ENCODE data around the gene FHOD3. TPM values are rescaled to one million over a fixed set of nuclear protein-coding genes. Genes with fewer than 3 reads are reported as not detected.
A peak's percentile ranks its signal among the peaks of the same experiment; 100 is the strongest.

FHOD3 gene
- total RNA-seq, 1 donor from 2014 or later = 16.3 TPM

DNA sequence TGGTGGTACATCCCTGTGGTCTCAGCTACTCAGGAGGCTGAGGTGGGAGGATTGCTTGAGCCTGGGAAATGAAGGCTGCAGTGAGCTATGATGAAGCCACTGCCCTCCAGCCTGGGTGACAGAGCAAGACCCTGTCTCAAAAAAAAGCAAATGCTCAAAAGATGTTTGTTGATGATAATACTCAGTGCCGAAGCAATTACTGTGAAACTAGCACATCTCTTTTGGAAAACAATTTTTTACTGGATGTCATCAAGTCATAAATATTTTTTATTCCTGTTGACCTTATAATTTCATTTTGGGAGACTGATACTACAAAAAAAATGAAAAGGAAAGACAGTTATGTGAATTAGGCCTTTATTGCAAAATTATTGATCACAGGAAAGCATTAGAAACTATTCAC, 34.5 kb upstream of the FHOD3 start:
- Mint-ChIP-seq H3K4me1 (peaks cover 30% of the 10 kb centered on the region), H3K4me3 (no peak overlapping the region), H3K36me3 (no peaks in the 10 kb centered on the region), H3K27ac (no peak overlapping the region), H3K9me3 (no peaks in the 10 kb centered on the region), H3K27me3 (ENCODE audit: low read depth) (no peaks in the 10 kb centered on the region)
- TF ChIP-seq, protein P1, sequence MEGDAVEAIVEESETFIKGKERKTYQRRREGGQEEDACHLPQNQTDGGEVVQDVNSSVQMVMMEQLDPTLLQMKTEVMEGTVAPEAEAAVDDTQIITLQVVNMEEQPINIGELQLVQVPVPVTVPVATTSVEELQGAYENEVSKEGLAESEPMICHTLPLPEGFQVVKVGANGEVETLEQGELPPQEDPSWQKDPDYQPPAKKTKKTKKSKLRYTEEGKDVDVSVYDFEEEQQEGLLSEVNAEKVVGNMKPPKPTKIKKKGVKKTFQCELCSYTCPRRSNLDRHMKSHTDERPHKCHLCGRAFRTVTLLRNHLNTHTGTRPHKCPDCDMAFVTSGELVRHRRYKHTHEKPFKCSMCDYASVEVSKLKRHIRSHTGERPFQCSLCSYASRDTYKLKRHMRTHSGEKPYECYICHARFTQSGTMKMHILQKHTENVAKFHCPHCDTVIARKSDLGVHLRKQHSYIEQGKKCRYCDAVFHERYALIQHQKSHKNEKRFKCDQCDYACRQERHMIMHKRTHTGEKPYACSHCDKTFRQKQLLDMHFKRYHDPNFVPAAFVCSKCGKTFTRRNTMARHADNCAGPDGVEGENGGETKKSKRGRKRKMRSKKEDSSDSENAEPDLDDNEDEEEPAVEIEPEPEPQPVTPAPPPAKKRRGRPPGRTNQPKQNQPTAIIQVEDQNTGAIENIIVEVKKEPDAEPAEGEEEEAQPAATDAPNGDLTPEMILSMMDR (IDR thresholded peaks at IDR 0.05; ENCODE audit: unreplicated experiment) = no peak
- no peak for DNase-seq (ENCODE audit: low spot score in 2 of 2, unreplicated experiment in 2 of 2)

DNA sequence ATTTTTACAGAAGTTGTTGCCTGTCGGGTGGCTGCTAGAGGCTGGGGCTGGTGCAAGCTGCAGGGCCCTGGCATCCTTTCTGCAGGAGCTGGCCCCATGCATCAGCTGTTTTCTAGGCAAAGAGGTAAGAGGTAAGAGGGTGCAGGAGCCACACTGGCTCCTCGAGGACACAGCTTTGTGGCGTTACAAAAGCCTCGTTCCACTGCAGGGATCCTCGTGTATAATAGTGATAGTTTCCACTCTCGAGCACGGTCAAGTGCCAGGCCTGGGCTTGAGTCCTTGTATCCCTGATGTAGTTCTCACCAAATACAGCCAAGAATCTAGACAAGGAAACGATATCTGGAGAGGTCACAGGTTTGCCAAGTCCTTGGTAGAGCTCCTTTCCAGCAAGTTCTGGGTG, 33.2 kb upstream of the FHOD3 start:
- no peaks in the 10 kb centered on the region for H3K36me3 Mint-ChIP-seq
- H3K27ac Mint-ChIP-seq = peak overlapping the region; percentile 16
- H3K9me3 Mint-ChIP-seq = no peaks in the 10 kb centered on the region
- no peak for DNase-seq (ENCODE audit: low spot score in 2 of 2, unreplicated experiment in 2 of 2)
- TF ChIP-seq, protein P1 (IDR thresholded peaks at IDR 0.05; ENCODE audit: unreplicated experiment) = no peak
- no peak overlapping the region for H3K4me3 Mint-ChIP-seq
- H3K27me3 Mint-ChIP-seq (ENCODE audit: low read depth) = no peaks in the 10 kb centered on the region
- H3K4me1 Mint-ChIP-seq = peaks cover 30% of the 10 kb centered on the region

DNA sequence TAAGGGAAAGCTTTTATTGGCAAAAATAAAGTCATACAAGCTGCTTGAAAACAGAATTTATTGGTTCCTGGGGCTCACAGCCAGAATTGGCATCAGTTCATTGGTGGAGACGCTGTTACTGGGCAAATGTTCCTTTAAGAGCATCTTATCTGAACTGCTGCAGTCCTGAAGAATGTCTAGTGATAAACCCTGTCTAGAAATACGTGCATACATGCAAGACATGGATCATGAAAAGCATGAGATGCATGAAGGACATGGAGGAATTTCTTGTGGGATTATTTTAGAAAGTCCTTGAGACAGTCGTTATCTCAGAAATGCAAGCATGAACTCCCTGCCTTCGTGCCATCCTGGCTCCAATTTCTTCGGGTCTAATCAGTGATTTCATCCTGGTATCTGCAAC, 32.5 kb upstream of the FHOD3 start:
- H3K27me3 Mint-ChIP-seq (ENCODE audit: low read depth) = no peaks in the 10 kb centered on the region
- no peaks in the 10 kb centered on the region for H3K36me3 Mint-ChIP-seq
- TF ChIP-seq, protein P1 (IDR thresholded peaks at IDR 0.05; ENCODE audit: unreplicated experiment) = no peak
- H3K4me1 Mint-ChIP-seq = peaks cover 30% of the 10 kb centered on the region
- DNase-seq (ENCODE audit: low spot score in 2 of 2, unreplicated experiment in 2 of 2) = no peak
- no peak overlapping the region for H3K4me3 Mint-ChIP-seq
- H3K9me3 Mint-ChIP-seq = no peaks in the 10 kb centered on the region
- H3K27ac Mint-ChIP-seq = peak overlapping the region; percentile 49

DNA sequence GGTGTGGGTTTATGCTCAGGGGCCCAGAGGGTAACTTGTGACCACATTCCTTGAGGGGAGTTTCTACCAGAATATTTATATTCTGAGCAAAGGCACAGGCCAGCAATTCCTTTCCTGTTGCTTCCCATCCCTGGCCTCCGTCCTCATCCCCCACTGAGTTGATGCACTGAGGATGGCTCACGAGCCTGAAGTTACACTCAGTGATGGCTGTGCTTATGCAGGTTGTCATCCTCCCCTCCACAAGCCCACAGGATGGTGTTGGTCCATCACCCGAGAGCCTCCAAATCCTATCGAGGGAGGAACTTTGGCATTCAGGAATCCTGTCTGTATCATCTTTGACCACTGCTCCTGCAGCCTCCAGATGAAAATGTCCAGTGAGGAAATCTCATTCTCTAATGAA, 28.4 kb upstream of the FHOD3 start:
- Mint-ChIP-seq H3K36me3 (no peaks in the 10 kb centered on the region), H3K27ac (no peak overlapping the region), H3K4me1 (peaks cover 26% of the 10 kb centered on the region), H3K4me3 (no peak overlapping the region), H3K9me3 (no peaks in the 10 kb centered on the region), H3K27me3 (ENCODE audit: low read depth) (no peaks in the 10 kb centered on the region)
- DNase-seq (ENCODE audit: low spot score in 2 of 2, unreplicated experiment in 2 of 2) = no peak
- TF ChIP-seq, protein P1 (IDR thresholded peaks at IDR 0.05; ENCODE audit: unreplicated experiment) = no peak

DNA sequence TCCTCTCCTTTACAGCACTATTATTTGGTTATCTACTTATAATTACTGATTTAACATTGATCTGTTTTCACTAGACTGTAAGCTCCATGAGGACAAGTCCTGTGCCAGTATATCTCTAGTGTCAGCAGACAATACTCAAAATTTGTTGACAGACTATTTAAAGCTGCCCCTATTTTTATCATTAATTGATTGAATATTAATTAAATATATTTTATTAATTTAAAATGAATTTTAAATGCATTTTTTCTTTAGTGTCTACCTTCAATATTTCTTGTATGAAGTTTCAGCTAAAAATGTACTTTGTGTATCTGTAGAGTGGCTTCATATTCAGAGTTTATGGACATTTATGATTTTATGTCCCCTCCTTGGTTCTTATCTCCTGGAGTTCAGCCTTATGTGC, 26.4 kb upstream of the FHOD3 start:
- DNase-seq (ENCODE audit: low spot score in 2 of 2, unreplicated experiment in 2 of 2) = no peak
- no peaks in the 10 kb centered on the region for H3K36me3 Mint-ChIP-seq
- H3K27me3 Mint-ChIP-seq (ENCODE audit: low read depth) = peaks cover 7% of the 10 kb centered on the region
- H3K4me1 Mint-ChIP-seq = peaks cover 10% of the 10 kb centered on the region
- no peak overlapping the region for H3K27ac Mint-ChIP-seq
- H3K9me3 Mint-ChIP-seq = no peaks in the 10 kb centered on the region
- H3K4me3 Mint-ChIP-seq = no peak overlapping the region
- TF ChIP-seq, protein P1 (IDR thresholded peaks at IDR 0.05; ENCODE audit: unreplicated experiment) = no peak

DNA sequence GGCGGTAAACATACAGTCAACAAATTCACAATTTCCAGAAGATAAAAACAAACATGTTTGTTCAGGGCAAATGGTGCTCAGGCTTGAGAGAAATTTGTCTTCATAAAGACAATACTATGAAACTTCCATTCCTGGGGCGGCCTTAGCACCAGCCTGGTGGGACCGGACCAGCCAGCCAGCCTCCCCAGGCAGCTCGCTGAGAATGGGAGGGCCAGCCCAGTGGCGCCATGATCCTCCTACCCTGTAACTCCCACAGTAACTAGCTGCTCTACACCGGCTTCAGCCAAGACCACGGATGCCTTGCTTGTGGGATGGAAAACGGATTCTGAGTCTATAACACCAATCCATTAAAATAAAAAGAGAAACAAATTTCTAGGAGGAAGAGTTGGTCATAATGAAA, 24.2 kb upstream of the FHOD3 start:
- Mint-ChIP-seq H3K36me3 (no peaks in the 10 kb centered on the region), H3K4me3 (no peak overlapping the region), H3K9me3 (no peaks in the 10 kb centered on the region), H3K27ac (no peak overlapping the region), H3K27me3 (ENCODE audit: low read depth) (peaks cover 19% of the 10 kb centered on the region), H3K4me1 (no peaks in the 10 kb centered on the region)
- TF ChIP-seq, protein P1 (IDR thresholded peaks at IDR 0.05; ENCODE audit: unreplicated experiment) = no peak
- DNase-seq (ENCODE audit: low spot score in 2 of 2, unreplicated experiment in 2 of 2) = no peak
